ENCODE data around the gene ANO2.

ANO2 gene

DNA sequence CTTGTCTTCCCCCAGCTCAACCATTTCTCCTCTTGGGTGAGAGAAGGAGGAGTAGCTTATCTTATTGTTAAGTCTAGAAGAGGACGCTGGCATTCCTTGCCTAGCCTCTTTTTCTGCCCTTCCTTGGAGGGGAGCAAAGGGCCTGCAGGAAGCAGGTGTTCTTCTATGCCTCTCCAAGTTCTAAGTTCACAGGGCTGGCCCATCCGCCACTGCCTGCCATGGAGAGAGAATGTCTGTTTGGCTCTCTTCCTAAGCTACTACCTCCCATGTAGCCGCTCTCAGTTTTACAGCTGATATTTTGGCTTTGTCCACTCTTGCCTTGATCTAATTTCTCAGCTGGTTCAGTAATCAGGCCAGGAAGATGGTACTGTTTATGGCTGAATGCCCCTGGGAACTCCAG, 312.0 kb downstream of the ANO2 start:
- DNase-seq = no peak
- no peak overlapping the region for H3K4me3 ChIP-seq
- intact Hi-C loops (cut with DNase I; ENCODE audit: low total_unique reads) = no loop called here
- no peaks in the 10 kb centered on the region for H3K4me1 ChIP-seq
- TF ChIP-seq, protein P1, sequence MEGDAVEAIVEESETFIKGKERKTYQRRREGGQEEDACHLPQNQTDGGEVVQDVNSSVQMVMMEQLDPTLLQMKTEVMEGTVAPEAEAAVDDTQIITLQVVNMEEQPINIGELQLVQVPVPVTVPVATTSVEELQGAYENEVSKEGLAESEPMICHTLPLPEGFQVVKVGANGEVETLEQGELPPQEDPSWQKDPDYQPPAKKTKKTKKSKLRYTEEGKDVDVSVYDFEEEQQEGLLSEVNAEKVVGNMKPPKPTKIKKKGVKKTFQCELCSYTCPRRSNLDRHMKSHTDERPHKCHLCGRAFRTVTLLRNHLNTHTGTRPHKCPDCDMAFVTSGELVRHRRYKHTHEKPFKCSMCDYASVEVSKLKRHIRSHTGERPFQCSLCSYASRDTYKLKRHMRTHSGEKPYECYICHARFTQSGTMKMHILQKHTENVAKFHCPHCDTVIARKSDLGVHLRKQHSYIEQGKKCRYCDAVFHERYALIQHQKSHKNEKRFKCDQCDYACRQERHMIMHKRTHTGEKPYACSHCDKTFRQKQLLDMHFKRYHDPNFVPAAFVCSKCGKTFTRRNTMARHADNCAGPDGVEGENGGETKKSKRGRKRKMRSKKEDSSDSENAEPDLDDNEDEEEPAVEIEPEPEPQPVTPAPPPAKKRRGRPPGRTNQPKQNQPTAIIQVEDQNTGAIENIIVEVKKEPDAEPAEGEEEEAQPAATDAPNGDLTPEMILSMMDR (IDR thresholded peaks at IDR 0.05) = no peak
- peaks cover 0 to 6% of the 10 kb centered on the region in 2 donors for H3K27me3 ChIP-seq
- no peaks in the 10 kb centered on the region for H3K9me3 ChIP-seq
- no peaks in the 10 kb centered on the region for H3K36me3 ChIP-seq
- no peak overlapping the region for H3K27ac ChIP-seq

DNA sequence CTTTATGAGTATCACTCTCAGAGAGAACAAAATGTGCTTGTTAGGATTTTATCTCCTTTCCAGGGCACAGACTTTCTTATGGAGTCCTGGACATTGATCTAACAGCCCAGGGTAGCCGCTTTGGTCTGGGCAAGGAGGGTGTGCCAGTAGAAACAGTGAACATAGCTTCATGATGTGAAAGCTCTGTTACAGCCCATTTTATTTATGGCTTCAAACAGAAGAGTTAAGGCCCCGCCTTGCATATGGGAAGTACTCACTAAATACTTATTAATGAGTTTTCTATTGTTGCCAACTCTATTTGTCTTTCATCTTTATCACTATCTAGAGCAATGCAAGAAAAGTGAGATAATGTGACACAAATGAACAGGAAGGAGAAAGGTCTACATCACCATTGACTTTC, 312.6 kb downstream of the ANO2 start:
- no peak overlapping the region for H3K4me3 ChIP-seq
- DNase-seq = no peak
- no peaks in the 10 kb centered on the region for H3K9me3 ChIP-seq
- H3K27ac ChIP-seq = no peak overlapping the region
- no peaks in the 10 kb centered on the region for H3K4me1 ChIP-seq
- no peaks in the 10 kb centered on the region for H3K36me3 ChIP-seq
- peaks cover 0 to 4% of the 10 kb centered on the region in 2 donors for H3K27me3 ChIP-seq
- intact Hi-C loops (cut with DNase I; ENCODE audit: low total_unique reads) = no loop called here
- TF ChIP-seq, protein P1 (IDR thresholded peaks at IDR 0.05) = no peak

DNA sequence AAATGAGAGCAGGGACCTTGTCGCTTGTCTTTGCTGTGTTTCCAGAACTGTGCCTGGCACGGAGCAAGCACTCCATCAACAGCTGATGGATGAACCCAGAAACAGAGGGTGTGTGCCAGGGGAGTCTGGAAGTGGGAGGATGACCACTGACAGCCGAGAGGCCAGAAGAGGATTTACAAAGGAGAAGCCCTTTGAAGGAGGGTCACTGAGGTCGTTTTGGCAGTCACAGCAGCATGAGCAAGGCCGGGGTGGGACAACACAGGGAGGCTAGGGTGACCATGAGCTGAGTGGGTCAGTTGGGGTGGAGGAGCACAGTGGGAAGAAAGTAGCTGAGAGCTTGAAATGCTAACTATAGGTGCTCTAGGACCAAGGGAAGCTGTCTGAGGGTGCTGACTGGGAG, 313.6 kb downstream of the ANO2 start:
- Histone ChIP-seq H3K27ac (no peak overlapping the region), H3K9me3 (no peaks in the 10 kb centered on the region), H3K4me3 (no peak overlapping the region), H3K27me3 (peaks cover 0 to 3% of the 10 kb centered on the region in 2 donors), H3K36me3 (no peaks in the 10 kb centered on the region), H3K4me1 (no peaks in the 10 kb centered on the region)
- TF ChIP-seq, protein P1 (IDR thresholded peaks at IDR 0.05) = no peak
- no peak for DNase-seq
- intact Hi-C loops (cut with DNase I; ENCODE audit: low total_unique reads) = no loop called here

DNA sequence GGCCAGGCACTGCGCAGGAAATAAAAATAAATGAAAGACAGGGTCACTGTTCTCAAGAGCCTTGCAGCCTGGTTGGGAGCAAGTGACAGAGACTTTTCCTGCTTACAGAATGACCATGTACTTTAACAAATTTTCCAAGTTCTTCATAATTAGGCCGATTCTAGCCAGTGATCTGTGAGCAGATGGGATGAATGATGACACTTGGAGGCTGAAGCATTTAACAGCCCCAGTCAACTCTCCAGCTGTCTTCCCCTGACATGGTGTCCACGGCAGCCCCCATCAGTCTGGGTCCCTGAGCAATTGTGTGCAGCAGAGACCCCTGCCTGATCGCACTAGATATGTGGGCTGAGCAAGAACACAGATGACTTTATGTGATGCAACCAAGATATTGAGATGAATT, 314.3 kb downstream of the ANO2 start:
- no peaks in the 10 kb centered on the region for H3K4me1 ChIP-seq
- peaks cover 0 to 3% of the 10 kb centered on the region in 2 donors for H3K27me3 ChIP-seq
- intact Hi-C loops (cut with DNase I; ENCODE audit: low total_unique reads) = no loop called here
- no peak for DNase-seq
- H3K27ac ChIP-seq = no peak overlapping the region
- no peaks in the 10 kb centered on the region for H3K36me3 ChIP-seq
- H3K4me3 ChIP-seq = no peak overlapping the region
- no peaks in the 10 kb centered on the region for H3K9me3 ChIP-seq
- TF ChIP-seq, protein P1 (IDR thresholded peaks at IDR 0.05) = no peak

DNA sequence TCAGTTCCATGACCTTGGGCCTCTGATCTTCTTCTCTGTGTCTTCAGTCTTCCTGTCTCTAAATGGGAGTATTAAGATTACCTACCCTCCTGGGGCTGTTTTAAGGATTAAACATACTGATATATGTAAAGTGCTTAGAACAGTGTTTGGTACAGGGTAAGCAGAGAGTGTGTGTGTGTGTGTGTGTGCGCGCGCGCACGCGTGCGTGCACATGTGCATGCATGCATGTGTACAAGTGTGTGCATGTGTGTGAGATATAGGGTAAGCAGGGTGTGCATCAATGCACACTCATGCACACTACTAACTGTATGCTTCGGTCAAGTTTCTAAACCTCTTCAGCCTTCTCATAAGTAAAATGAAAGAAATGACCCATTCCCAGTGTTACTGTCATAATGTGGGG, 316.6 kb downstream of the ANO2 start:
- Histone ChIP-seq H3K9me3 (no peaks in the 10 kb centered on the region), H3K27ac (no peak overlapping the region), H3K4me1 (peaks cover 0 to under 1% (median 0%) of the 10 kb centered on the region in 4 donors), H3K4me3 (no peak overlapping the region), H3K36me3 (no peaks in the 10 kb centered on the region), H3K27me3 (peaks cover 0 to 3% of the 10 kb centered on the region in 2 donors)
- TF ChIP-seq, protein P1 (IDR thresholded peaks at IDR 0.05) = no peak
- intact Hi-C loops (cut with DNase I; ENCODE audit: low total_unique reads) = no loop called here
- DNase-seq = no peak

DNA sequence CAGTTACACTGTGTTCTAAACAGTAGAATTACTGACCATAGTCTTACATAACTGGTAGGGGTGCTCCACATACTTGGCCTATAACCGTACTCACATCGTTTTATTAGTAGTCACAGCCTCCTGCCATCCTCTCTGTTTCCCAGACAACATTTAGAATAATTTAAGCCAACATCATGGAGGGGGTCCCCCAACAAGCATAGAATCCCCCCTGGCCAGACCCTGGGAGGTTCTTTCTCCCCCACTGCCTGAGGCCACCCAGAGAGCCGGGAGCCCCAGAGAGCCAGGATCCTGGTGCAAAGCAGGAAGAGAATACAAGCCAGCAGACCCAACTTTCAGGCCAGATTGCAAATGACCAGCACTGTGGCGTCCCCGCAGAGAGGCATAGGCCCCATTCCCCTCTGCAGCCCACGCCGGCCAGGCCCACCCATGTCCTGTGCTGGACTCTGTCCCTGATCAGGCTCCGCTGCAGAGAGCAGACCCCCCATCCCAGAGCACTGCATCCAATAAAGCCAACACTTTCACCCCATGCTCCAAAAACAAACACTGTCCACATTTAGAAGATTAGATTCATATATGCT, 317.9 kb downstream of the ANO2 start:
- no peak overlapping the region for H3K27ac ChIP-seq
- TF ChIP-seq, protein P1 (IDR thresholded peaks at IDR 0.05) = no peak
- no peak for DNase-seq
- no peak overlapping the region for H3K4me3 ChIP-seq
- no peaks in the 10 kb centered on the region for H3K9me3 ChIP-seq
- H3K36me3 ChIP-seq = no peaks in the 10 kb centered on the region
- no peaks in the 10 kb centered on the region for H3K27me3 ChIP-seq
- peaks cover 0 to 14% (median 2%) of the 10 kb centered on the region in 4 donors for H3K4me1 ChIP-seq
- intact Hi-C loops (cut with DNase I; ENCODE audit: low total_unique reads) = no loop called here
